Psoas muscle (tissue), 8 donors: ENCODE results near the gene SKIDA1. TPM values are rescaled to one million over a fixed set of nuclear protein-coding genes. Genes with fewer than 3 reads are reported as not detected.
A peak's percentile ranks its signal among the peaks of the same experiment; 100 is the strongest.

Experiments
- ATAC-seq, 4 donors: fragments of 200-7000 bp; cut with Tn5 transposase; one replicate each; pipeline ENCODE4 v1.9.1; 2020; ENCODE audit warnings: moderate library complexity in 3 of 4, mild to moderate bottlenecking in 2 of 4
- DNase-seq, 2 donors: peaks; one replicate each; pipeline ENCODE4 v3.0.0-alpha.2; 2020
- H3K27ac ChIP-seq: fragments of 200-600 bp; one replicate; pipeline ENCODE4 v1.8.0; 2022
- H3K27me3 ChIP-seq, 3 donors: fragments of 200-600 bp in 1 of 3; one replicate each; pipeline versions ENCODE4 v1.6.1 to v1.8.0; 2013 to 2022; ENCODE audit warnings: low read length in 2 of 3, mild to moderate bottlenecking in 2 of 3, moderate library complexity in 1 of 3; ENCODE audit not compliant: insufficient read depth in 3 of 3
- H3K36me3 ChIP-seq, 2 donors: fragments of 200-600 bp in 1 of 2; one replicate each; pipeline versions ENCODE4 v1.6.1 to v1.8.0; 2013 to 2022; ENCODE audit warnings: low read depth in 1 of 2, mild to moderate bottlenecking in 1 of 2, moderate library complexity in 1 of 2; ENCODE audit not compliant: insufficient read depth in 1 of 2
- H3K4me1 ChIP-seq: fragments of 200-600 bp; one replicate; pipeline ENCODE4 v1.8.0; 2022
- H3K4me3 ChIP-seq: fragments of 200-600 bp; one replicate; pipeline ENCODE4 v1.8.0; 2022; ENCODE audit warnings: mild to moderate bottlenecking
- H3K9me3 ChIP-seq: fragments of 200-600 bp; one replicate; pipeline ENCODE4 v1.8.0; 2022
- WGBS, 3 donors: extraction: QIAGEN DNeasy Blood & Tissue Kit; methylation state at CpG; one replicate each; pipeline versions ENCODE4 v1.1.6 to v1.1.7; 2013; 5-methylcytosine and 5-hydroxymethylcytosine counted together
- intact Hi-C, 2 donors: fragments of 100-400 bp; cut with DNase I; formaldehyde crosslinking; loops; one replicate each; pipeline versions ENCODE4 v1.11.0 to v1.14.2; 2022
- polyA plus RNA-seq, 3 donors: library from polyadenylated mRNA; stranded (reverse); fragments of 200-250 nt; gene quantifications; one replicate each; pipeline ENCODE4 v1.2.3, GENCODE V29; 2013
- total RNA-seq, 4 donors: library from RNA; stranded (reverse); fragmentation: NEBNext Ultra II Directional in 2 of 4; extraction: Animal tissue kit (Norgen Biotek cat#: 25700) in 2 of 4; gene quantifications; one replicate each; pipeline versions ENCODE4 v1.2.1 to v1.2.4, GENCODE V29; 2021 to 2023
- TF ChIP-seq, protein P1 (sequence below): fragments of 200-600 bp; IDR thresholded peaks from one replicate; pipeline ENCODE4 v1.8.0; 2022; ENCODE audit warnings: antibody characterized with exemption
- donor health status: healthy with polysubstance abuse.
- donor health status: DM: no; HTN: no; CAD: no; lungs with moderate emphysema.
- donor health status: Bipolar disorder and iron deficiency.
- donor health status: healthy.
- donor health status: DM: yes; HTN: yes; CAD: no.
- donor health status: DM: no; HTN: no; CAD: no.
- donor health status: DM: no; HTN: no; CAD: no.
- donor health status: DM: yes; HTN: yes; CAD: no.

SKIDA1 gene
- total and polyA plus RNA-seq, 7 donors: 0.04 to 0.79 (median 0.21) TPM

DNA sequence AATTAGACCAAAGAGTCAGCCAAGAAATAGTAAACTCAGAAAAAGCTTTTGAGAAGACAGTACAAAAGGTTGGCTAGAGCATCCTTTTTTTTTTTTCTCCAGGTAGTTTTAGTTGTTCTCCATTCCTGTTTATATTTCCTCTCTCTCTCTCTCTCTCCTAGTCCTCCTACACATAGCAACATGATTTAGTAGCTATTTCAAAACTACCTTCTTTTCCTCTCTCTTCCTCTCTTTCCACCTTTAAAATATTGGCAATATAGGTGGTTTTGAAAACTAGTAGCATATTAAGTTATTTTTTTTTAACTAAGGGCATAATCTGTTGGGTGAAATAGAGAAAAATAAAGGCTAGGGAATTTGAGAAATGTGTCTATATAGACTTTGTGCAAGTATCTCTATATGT lies 5.0 kb downstream of the SKIDA1 start:
- H3K4me3 ChIP-seq: peak overlapping the region; percentile 77
- H3K9me3 ChIP-seq: no peaks in the 10 kb centered on the region
- peaks cover 26% of the 10 kb centered on the region for H3K4me1 ChIP-seq
- intact Hi-C loops: loop anchor here in 1 of 2 donors (10.0 kb wide), 1 partner anchor 804 kb away; the partner anchor contains the start of gene BMI1
- ATAC-seq (no peak), DNase-seq (no peak)
- H3K36me3 ChIP-seq: no peaks in the 10 kb centered on the region
- peaks cover 0 to 8% (median 0%) of the 10 kb centered on the region in 3 donors for H3K27me3 ChIP-seq
- H3K27ac ChIP-seq: peak overlapping the region; percentile 74
- TF ChIP-seq, protein P1, sequence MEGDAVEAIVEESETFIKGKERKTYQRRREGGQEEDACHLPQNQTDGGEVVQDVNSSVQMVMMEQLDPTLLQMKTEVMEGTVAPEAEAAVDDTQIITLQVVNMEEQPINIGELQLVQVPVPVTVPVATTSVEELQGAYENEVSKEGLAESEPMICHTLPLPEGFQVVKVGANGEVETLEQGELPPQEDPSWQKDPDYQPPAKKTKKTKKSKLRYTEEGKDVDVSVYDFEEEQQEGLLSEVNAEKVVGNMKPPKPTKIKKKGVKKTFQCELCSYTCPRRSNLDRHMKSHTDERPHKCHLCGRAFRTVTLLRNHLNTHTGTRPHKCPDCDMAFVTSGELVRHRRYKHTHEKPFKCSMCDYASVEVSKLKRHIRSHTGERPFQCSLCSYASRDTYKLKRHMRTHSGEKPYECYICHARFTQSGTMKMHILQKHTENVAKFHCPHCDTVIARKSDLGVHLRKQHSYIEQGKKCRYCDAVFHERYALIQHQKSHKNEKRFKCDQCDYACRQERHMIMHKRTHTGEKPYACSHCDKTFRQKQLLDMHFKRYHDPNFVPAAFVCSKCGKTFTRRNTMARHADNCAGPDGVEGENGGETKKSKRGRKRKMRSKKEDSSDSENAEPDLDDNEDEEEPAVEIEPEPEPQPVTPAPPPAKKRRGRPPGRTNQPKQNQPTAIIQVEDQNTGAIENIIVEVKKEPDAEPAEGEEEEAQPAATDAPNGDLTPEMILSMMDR: no peak

DNA sequence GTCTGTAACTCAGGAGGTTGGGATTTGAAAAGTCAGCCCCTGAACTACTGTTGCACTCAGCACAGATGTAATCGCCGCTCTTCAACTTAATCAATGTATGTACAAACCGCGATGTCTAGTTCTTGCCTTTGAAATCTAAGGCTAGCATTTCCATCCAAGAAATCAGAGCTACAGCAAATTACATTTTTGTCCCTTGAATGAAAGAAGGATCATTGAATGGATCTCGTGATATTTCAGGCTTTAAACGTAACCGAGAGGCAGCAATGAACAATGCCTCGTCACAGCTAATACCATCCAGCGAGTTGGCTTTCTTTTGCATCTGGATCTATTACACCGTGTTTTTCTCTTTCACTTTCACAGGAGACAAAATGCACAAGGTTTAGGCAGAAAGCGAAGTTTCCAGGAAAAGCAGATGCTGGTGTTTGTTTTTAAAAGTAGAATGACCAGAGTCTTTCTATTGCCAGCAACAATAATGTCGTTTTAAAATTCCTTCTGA lies 5.5 kb downstream of the SKIDA1 start:
- Histone ChIP-seq H3K36me3 (no peaks in the 10 kb centered on the region), H3K9me3 (no peaks in the 10 kb centered on the region), H3K27me3 (peaks cover 0 to 8% (median 0%) of the 10 kb centered on the region in 3 donors), H3K4me3 (peak overlapping the region; percentile 77), H3K4me1 (peaks cover 27% of the 10 kb centered on the region), H3K27ac (peak overlapping the region; percentile 74)
- ATAC-seq: peak in 1 of 4 donors; percentile 30
- TF ChIP-seq, protein P1: no peak
- 9 to 14% (median 13%) methylated on average over 12 of the region's 12 CpGs for WGBS, 3 donors
- intact Hi-C loops: loop anchor here (1.0 to 10.0 kb wide), 3 partner anchors 8 to 1035 kb away; partner anchors contain the start of gene BMI1 (in 1 of the 2)
- DNase-seq: no peak

DNA sequence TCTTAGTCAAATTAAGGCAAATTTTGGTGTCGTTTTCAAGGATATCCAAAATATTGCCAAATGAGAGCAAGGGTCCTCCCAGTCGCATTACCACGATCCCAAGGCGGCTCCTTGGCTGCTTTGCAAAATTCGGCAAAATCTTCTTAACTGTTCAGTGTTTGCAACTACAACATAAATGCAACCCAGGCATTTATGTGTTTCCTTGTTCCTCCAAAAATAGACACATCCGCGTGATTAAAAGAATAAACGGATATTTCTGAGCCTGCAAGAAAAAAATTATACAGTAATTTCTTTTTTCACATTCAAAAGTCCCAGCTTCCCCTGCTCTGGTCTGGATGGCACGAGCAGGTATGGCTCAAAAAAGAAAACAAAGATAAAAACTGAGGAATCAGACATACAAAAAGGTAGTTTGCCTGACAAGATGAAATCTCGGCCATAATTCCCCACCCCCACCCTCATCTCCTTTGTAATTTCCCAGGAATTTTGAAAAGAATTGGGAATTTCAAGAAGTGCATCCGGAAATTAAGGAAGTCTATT lies 6.0 kb downstream of the SKIDA1 start:
- Histone ChIP-seq H3K9me3 (no peaks in the 10 kb centered on the region), H3K27me3 (peaks cover 0 to 8% (median 0%) of the 10 kb centered on the region in 3 donors), H3K27ac (peak overlapping the region; percentile 74), H3K4me3 (peak overlapping the region; percentile 77), H3K36me3 (no peaks in the 10 kb centered on the region), H3K4me1 (peaks cover 27% of the 10 kb centered on the region)
- WGBS, 3 donors: 15 to 20% (median 19%) methylated on average over 11 of the region's 11 CpGs
- TF ChIP-seq, protein P1: no peak
- intact Hi-C loops: loop anchor here (1.0 to 10.0 kb wide), 2 partner anchors 9 to 1035 kb away; no protein-coding TSS in a partner anchor
- DNase-seq (no peak), ATAC-seq (no peak)

DNA sequence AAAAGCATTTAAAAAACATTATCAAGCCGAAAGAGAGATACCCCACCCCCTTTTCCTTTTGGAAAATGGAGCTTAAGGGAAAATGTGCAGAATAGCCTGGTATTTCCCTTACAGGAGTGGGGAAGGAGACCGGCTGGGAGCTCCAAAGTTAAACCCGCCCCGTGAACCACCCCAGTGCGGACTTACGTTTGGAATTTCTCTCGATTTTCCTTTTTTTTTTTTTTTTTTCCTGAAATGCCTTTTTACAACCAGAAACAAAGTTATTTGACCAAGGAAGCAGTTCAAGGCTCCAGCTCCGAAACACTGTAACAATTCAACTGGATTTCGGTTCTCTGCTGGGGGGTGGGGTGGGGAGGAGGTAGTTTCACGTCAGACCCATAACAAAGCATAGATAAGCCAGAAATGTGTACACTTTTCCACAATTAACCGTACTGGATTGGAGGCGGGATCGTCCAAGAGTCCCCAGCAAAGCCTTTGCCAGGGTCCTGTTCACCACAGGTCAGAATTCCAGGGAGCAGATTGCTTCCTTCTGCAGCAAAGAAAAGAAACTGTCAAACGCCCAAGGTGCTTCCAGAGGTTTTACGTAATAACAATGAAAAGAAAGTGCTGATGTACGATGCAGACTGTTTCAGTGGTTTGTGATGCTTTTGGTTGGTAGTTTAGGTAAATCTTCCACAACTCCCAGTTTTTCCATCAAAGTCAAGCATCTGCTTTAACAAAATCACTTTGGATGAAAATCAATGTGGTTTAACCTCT lies 6.7 kb downstream of the SKIDA1 start:
- no peaks in the 10 kb centered on the region for H3K9me3 ChIP-seq
- peak in 1 of 4 donors; percentile 14 for ATAC-seq
- H3K36me3 ChIP-seq: no peaks in the 10 kb centered on the region
- peaks cover 0 to 8% (median 0%) of the 10 kb centered on the region in 3 donors for H3K27me3 ChIP-seq
- WGBS, 3 donors: 18 to 20% (median 19%) methylated on average over 16 of the region's 16 CpGs
- TF ChIP-seq, protein P1: no peak
- peaks cover 27% of the 10 kb centered on the region for H3K4me1 ChIP-seq
- no peak for DNase-seq
- peak overlapping the region; percentile 74 for H3K27ac ChIP-seq
- intact Hi-C loops: loop anchor here (1.0 to 10.0 kb wide), 3 partner anchors 9 to 1036 kb away; no protein-coding TSS in a partner anchor
- H3K4me3 ChIP-seq: peak overlapping the region; percentile 77
